ENCODE data around the gene POLR1E. TPM values are rescaled to one million over a fixed set of nuclear protein-coding genes. Genes with fewer than 3 reads are reported as not detected.
A peak's percentile ranks its signal among the peaks of the same experiment; 100 is the strongest.

The POLR1E gene
- total and polyA plus RNA-seq, 10 of the 15 experiments (the other 5 are each of a cell fraction or from before 2014, with no cell fraction given): 13.7 to 71.3 (median 50.4) TPM

DNA sequence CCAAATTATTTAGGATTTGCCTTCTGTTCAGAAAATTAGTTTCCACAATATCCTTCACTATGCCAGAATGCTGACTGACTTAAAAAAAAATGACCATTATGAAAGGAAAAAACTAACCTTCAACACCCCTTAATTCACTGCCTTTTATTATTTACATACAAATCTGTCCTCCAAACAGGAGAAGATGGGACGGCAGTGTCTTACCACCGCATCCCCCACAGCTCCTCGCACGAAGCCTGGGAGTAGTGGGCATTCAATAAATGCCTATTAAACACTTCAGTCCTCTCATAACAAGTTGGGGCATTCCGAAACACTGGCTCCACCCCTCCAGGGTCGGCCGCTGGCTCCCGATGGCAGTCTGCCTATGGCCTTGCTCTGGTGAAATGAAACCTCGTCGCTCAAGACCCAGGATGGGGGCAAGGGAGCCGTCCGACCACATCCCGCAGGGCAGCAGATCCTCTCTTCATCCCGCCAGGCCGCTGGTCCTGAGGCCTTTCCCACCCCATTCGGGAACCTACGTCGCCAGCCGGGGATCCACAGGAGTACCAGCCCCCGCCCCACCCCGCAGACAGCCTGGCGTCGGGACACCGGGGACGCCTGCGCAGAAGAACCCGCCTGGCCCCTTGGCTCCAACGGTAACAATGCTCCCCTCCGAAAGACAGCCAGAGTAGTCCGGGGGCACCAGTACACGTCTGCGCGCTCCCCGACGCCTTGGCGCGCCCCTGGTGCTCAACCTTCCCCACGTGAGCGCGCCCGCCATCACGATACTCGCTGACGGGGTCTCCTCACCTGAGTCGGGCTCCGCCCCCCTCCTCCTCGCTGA, 21.1 kb upstream of the POLR1E start (continued):
- TF ChIP-seq BHLHE40 (IDR thresholded peaks at IDR 0.05; ENCODE audit: borderline replicate concordance in 1 of 2, low read depth in 2 of 2, low read length in 1 of 2): peak; percentile 68 to 89; a peak in 3 of 4 replicates
- no peak for TF ChIP-seq ZNF24 (IDR thresholded peaks at IDR 0.05)
- TF ChIP-seq NFIC (IDR thresholded peaks at IDR 0.05; ENCODE audit: low read depth, low read length): no peak
- TF ChIP-seq, protein P1, sequence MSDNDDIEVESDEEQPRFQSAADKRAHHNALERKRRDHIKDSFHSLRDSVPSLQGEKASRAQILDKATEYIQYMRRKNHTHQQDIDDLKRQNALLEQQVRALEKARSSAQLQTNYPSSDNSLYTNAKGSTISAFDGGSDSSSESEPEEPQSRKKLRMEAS (IDR thresholded peaks at IDR 0.05; ENCODE audit: low read depth, low read length): peak; percentile 54; the same call in 1 of the 2 replicates
- 0 out of 2 replicates have a peak, but pooled peaks have one; percentile 20 for TF ChIP-seq HDGF (IDR thresholded peaks at IDR 0.05)
- TF ChIP-seq POLR2AphosphoS2 (IDR thresholded peaks at IDR 0.05; ENCODE audit: low read depth, low read length): peak; percentile 63; the same call in 1 of the 2 replicates
- TF ChIP-seq RUNX3 (IDR thresholded peaks at IDR 0.05; ENCODE audit: low read length): peak; percentile 40
- TF ChIP-seq RCOR1 (conservative IDR thresholded peaks at IDR 0.05; ENCODE audit: low read depth, low read length): no peak
- no peak for TF ChIP-seq NFYB (IDR thresholded peaks at IDR 0.05; ENCODE audit: insufficient read depth, low read depth, low read length)
- TF ChIP-seq NFYA (IDR thresholded peaks at IDR 0.05; ENCODE audit: borderline replicate concordance, low read depth, low read length): no peak
- no peak; the same call in 1 of the 2 replicates for TF ChIP-seq CREB1 (IDR thresholded peaks at IDR 0.05; ENCODE audit: low read depth)
- TF ChIP-seq ASH2L (IDR thresholded peaks at IDR 0.05; ENCODE audit: borderline replicate concordance, low read depth): no peak
- peak; percentile 41 to 68; a peak in 2 of 4 replicates for TF ChIP-seq IKZF2 (IDR thresholded peaks at IDR 0.05)
- 0 out of 2 replicates have a peak, but pooled peaks have one; percentile 28 for TF ChIP-seq MYB (IDR thresholded peaks at IDR 0.05; ENCODE audit: borderline replicate concordance, low read depth, low read length)
- TF ChIP-seq NBN (IDR thresholded peaks at IDR 0.05): peak; percentile 30; the same call in 1 of the 2 replicates
- 0 out of 4 replicates have a peak, but pooled peaks of 1 of the 2 experiments have one; percentile 24 for TF ChIP-seq EP300 (IDR thresholded peaks at IDR 0.05; ENCODE audit: borderline replicate concordance in 1 of 2, control insufficient read depth in 1 of 2, low read depth in 2 of 2, low read length in 2 of 2)
- peak; percentile 59; the same call in 1 of the 2 replicates for TF ChIP-seq PML (IDR thresholded peaks at IDR 0.05; ENCODE audit: low read length)

All from GM12878 (cell line).